GM12878 (cell line): ENCODE results near the gene AKTIP. TPM values are rescaled to one million over a fixed set of nuclear protein-coding genes. Genes with fewer than 3 reads are reported as not detected.

Source experiments
- ATAC-seq: fragments of 200-7000 bp; cut with Tn5 transposase; 3 replicates; pipeline ENCODE4 v1.9.1; 2020; ENCODE audit warnings: mild to moderate bottlenecking, moderate library complexity
- BruUV-seq: library from RNA; stranded (reverse); fragments of 400-500 nt; replicated peaks from 2 replicates; lab custom pipeline; 2021; lab: Mats Ljungman, UMichigan
- CTCF ChIA-PET: fragments of 300-600 bp; sonication (Branson Sonifier 250); formaldehyde crosslinking; extraction: SDS; loops from one replicate; lab custom pipeline; 2021; ENCODE audit warnings: inconsistent platforms; lab: Yijun Ruan, JAX
- POLR2A ChIA-PET: fragments of 350-600 bp; formaldehyde crosslinking; extraction: SDS; loops from one replicate; lab custom pipeline; 2021; ENCODE audit warnings: inconsistent platforms; lab: Charles Lee
- RAD21 ChIA-PET: fragments of 300-600 bp; sonication (Branson Sonifier 250); formaldehyde crosslinking; loops from one replicate; lab custom pipeline; 2023; ENCODE audit warnings: antibody characterized with exemption; ENCODE audit not compliant: unreplicated experiment; lab: Charles Lee
- SMC1A ChIA-PET: fragments of 300-600 bp; sonication (Branson Sonifier 250); formaldehyde crosslinking; loops from one replicate; lab custom pipeline; 2023; ENCODE audit not compliant: unreplicated experiment, uncharacterized antibody; lab: Charles Lee
- DNase-seq: peaks from one replicate; pipeline ENCODE4 v3.0.0-alpha.2; 2011; ENCODE audit warnings: low read depth, low spot score
- FAIRE-seq: peaks from 3 replicates; lab custom pipeline; 2011; peaks lifted over from hg19 to GRCh38; lab: Jason Lieb, UNC
- H2AFZ ChIP-seq: 2 replicates; pipeline ENCODE4 v1.6.0; 2011; ENCODE audit warnings: low read depth, low read length, control low read depth; ENCODE audit not compliant: control insufficient read depth
- H3K27ac ChIP-seq: 2 replicates; pipeline ENCODE4 v1.5.1; 2011; ENCODE audit warnings: control low read depth; ENCODE audit not compliant: control insufficient read depth, insufficient read depth
- H3K27me3 ChIP-seq, 2 experiments: replicated peaks in 1 of 2; 2 replicates each; pipeline versions ENCODE4 v1.6.0 to v1.6.1; 2011; ENCODE audit warnings: low read length in 1 of 2; ENCODE audit not compliant: control insufficient read depth in 2 of 2, insufficient read depth in 2 of 2
- H3K36me3 ChIP-seq, 2 experiments: 2 replicates each; pipeline ENCODE4 v1.5.1; 2011; ENCODE audit warnings: low read length in 1 of 2; ENCODE audit not compliant: control insufficient read depth in 2 of 2, insufficient read depth in 2 of 2
- H3K4me1 ChIP-seq: 2 replicates; pipeline ENCODE4 v1.6.1; 2011; ENCODE audit warnings: mild to moderate bottlenecking, low read length, moderate library complexity, mixed read lengths; ENCODE audit not compliant: control insufficient read depth, insufficient read depth
- H3K4me2 ChIP-seq: 2 replicates; pipeline ENCODE4 v1.6.0; 2011; ENCODE audit warnings: control low read depth; ENCODE audit not compliant: control insufficient read depth, insufficient read depth
- H3K4me3 ChIP-seq: fragments of 200-600 bp; sonication (generic); 2 replicates; pipeline ENCODE4 v1.5.1; 2016
- H3K79me2 ChIP-seq: 2 replicates; pipeline ENCODE4 v1.6.0; 2011; ENCODE audit warnings: low read length; ENCODE audit not compliant: control insufficient read depth, insufficient read depth
- H3K9ac ChIP-seq: 2 replicates; pipeline ENCODE4 v1.8.0; 2011; ENCODE audit warnings: low read length, control low read depth, mixed read lengths; ENCODE audit not compliant: control insufficient read depth, insufficient read depth
- H3K9me3 ChIP-seq: replicated peaks from 3 replicates; pipeline ENCODE4 v1.5.1; 2011; ENCODE audit warnings: mild to moderate bottlenecking, low read length; ENCODE audit not compliant: control insufficient read depth, insufficient read depth
- H4K20me1 ChIP-seq: 2 replicates; pipeline ENCODE4 v1.6.0; 2011; ENCODE audit not compliant: control insufficient read depth, insufficient read depth
- ASH2L ChIP-seq: fragments of 300-600, 200-600 bp; sonication (generic); IDR thresholded peaks from 2 replicates; pipeline ENCODE4 v1.6.1; 2017; ENCODE audit warnings: low read depth, mild to moderate bottlenecking, borderline replicate concordance
- IRF4 ChIP-seq: IDR thresholded peaks from 2 replicates; pipeline ENCODE4 v1.6.1; 2011; ENCODE audit warnings: low read depth, low read length
- MTA3 ChIP-seq: IDR thresholded peaks from 2 replicates; pipeline ENCODE4 v1.6.1; 2012; ENCODE audit warnings: low read length, inconsistent platforms, borderline replicate concordance
- WGBS: methylation state at CpG from one replicate; pipeline ENCODE4 v1.1.6; 2016; ENCODE audit warnings: low lambda C conversion rate; ENCODE audit not compliant: insufficient replicate concordance, insufficient coverage; ENCODE audit errors: missing lambda C conversion rate; 5-methylcytosine and 5-hydroxymethylcytosine counted together
- in situ Hi-C: fragments of 300-500 bp; cut with MboI; formaldehyde crosslinking; loops from 9 replicates; pipeline ENCODE4 v1.14.3; 2018; ENCODE audit warnings: mixed read lengths
- intact Hi-C: fragments of 100-400 bp; cut with micrococcal nuclease; formaldehyde crosslinking; loops from one replicate; pipeline ENCODE4 v1.14.2; 2022; ENCODE audit not compliant: unreplicated experiment
- polyA plus RNA-seq, 11 experiments: library from polyadenylated mRNA; depleted of rRNA in 4 of 11; unstranded in 6 of 11; stranded (reverse) in 5 of 11; fragments of >200 nt; fragmentation: Nextera tagmentation in 4 of 11; fragmentation: Illumina TruSeq in 1 of 11; extraction: Ambion mirVana in 4 of 11; extraction: Trizol in 1 of 11; gene quantifications; 1 replicate in 1 of 11; 2 replicates in 10 of 11; pipeline versions ENCODE4 v1.2.1 to v1.2.3, GENCODE V29; 2011 to 2016; ENCODE audit warnings: inconsistent platforms in 2 of 11, missing spikeins in 2 of 11, low read depth in 1 of 11
- total RNA-seq, 4 experiments: library from RNA; depleted of rRNA in 3 of 4; stranded (reverse); fragments of >200 nt in 3 of 4; fragmentation: Illumina TruSeq in 1 of 4; extraction: Trizol in 1 of 4; gene quantifications; 2 replicates each; pipeline versions ENCODE4 v1.2.1 to v1.2.3, GENCODE V29; 2013 to 2021
- TF ChIP-seq, protein P1 (sequence below): fragments of 450-650 bp; IDR thresholded peaks from 2 replicates; pipeline ENCODE4 v1.6.1; 2017; ENCODE audit warnings: antibody characterized with exemption, mild to moderate bottlenecking, moderate library complexity
- TF ChIP-seq, protein P2 (sequence below): fragments of 450-650 bp; IDR thresholded peaks from 2 replicates; pipeline ENCODE4 v1.6.1; 2014; ENCODE audit warnings: mild to moderate bottlenecking

Gene AKTIP
- total and polyA plus RNA-seq, 10 of the 15 experiments (the other 5 are each of a cell fraction or from before 2014, with no cell fraction given) = 11.4 to 22.9 (median 13.6) TPM

DNA sequence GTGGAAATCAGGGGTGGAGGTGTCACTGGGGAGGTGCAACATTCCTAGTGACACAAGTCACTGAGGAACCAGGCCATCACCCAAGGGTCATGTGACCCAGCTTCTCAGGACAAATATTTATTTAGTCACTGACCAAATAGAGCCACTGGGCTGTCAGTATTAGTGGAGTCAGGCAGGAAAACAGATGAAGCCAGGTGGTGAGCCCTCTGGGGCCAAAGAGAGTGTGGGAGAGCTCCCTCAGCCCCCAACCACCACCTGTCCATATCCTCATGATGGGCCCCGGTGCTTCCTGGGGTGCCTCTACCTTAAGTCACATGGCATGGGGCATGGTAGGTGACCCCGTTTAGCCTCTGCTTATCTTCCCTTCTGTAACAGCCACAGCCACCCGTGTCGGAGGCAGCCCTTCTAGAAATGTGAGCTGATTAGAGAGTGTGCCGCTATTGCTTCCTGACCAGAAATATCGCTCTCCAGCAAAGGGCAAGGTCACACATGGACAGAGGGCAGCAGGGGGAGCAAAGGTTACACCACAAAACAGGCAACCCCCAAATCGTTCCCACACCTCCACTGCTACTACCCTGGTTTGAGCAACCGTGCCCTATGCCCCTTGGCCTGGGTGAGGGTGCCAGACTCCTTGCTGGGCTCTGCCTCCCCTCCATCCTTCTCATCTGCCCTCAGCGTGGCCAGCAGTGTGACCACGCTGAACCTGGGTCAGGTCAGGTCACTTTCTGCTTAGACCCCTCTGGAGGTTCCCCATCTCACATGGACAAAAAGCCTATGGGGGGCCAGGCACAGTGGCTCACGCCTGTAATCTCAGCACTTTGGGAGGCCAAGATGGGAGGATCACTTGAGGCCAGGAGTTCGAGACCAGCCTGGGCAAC, 8.6 kb upstream of the AKTIP start:
- H3K9me3 ChIP-seq = peaks cover 5% of the 10 kb centered on the region; the same call in 1 of the 3 replicates
- no peak overlapping the region for H3K9ac ChIP-seq
- H4K20me1 ChIP-seq = no peaks in the 10 kb centered on the region
- ATAC-seq (no peak), FAIRE-seq (no peak), DNase-seq (no peak)
- WGBS = 71% methylated on average over 12 of the region's 12 CpGs
- H3K4me1 ChIP-seq = peaks cover 3% of the 10 kb centered on the region; the same call in 1 of the 2 replicates
- ChIA-PET RAD21 (interaction anchor here (1.0 to 1.5 kb wide), 2 partner anchors 35 to 37 kb away, joined by 3 to 5 read pairs; no protein-coding TSS in a partner anchor), SMC1A (no interaction called here), POLR2A (no interaction called here), CTCF (interaction anchor here (1.0 to 1.9 kb wide), 3 partner anchors 34 to 38 kb away, joined by 4 to 6 read pairs (median 5); no protein-coding TSS in a partner anchor)
- H3K27ac ChIP-seq = no peak overlapping the region
- TF ChIP-seq IRF4 = no peak
- H2AFZ ChIP-seq = no peak overlapping the region
- H3K4me3 ChIP-seq = no peak overlapping the region
- H3K79me2 ChIP-seq = no peaks in the 10 kb centered on the region
- BruUV-seq = no TSS peak
- in situ Hi-C loops = no loop called here
- no peaks in the 10 kb centered on the region for H3K36me3 ChIP-seq
- no peak overlapping the region for H3K4me2 ChIP-seq
- no peaks in the 10 kb centered on the region for H3K27me3 ChIP-seq
- intact Hi-C loops = loop anchor here (2.0 to 10.0 kb wide), 3 partner anchors 35 to 193 kb away; partner anchors contain the start of genes FTO, RBL2 and RPGRIP1L

DNA sequence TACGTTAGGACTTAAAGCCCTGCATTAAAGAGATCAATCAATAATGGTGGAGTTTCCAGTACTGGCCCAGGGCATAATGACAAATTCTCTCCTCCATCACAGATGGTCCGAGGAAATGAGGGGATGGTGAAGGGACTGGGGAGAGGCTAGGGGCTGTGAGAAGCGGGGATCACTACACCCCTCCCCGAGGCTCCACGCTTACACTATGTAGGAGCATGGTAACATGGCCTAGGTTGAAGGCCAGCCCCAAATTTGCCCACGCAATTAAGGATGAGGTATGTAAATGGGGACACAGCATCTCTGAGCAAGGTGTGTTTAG, 8.0 kb upstream of the AKTIP start:
- Histone ChIP-seq H3K27ac (no peak overlapping the region), H3K4me2 (no peak overlapping the region), H3K4me1 (peaks cover 5% of the 10 kb centered on the region; the same call in 1 of the 2 replicates), H3K9ac (no peak overlapping the region), H3K27me3 (no peaks in the 10 kb centered on the region), H3K36me3 (no peaks in the 10 kb centered on the region), H3K9me3 (peaks cover 5% of the 10 kb centered on the region; the same call in 1 of the 3 replicates), H3K79me2 (no peaks in the 10 kb centered on the region), H3K4me3 (no peak overlapping the region), H4K20me1 (no peaks in the 10 kb centered on the region), H2AFZ (no peak overlapping the region; the same call in 1 of the 2 replicates)
- FAIRE-seq (no peak), DNase-seq (no peak), ATAC-seq (no peak)
- ChIA-PET POLR2A (no interaction called here), CTCF (interaction anchor here (1.0 to 1.9 kb wide), 3 partner anchors 35 to 39 kb away, joined by 4 to 6 read pairs (median 5); no protein-coding TSS in a partner anchor), RAD21 (interaction anchor here (1.0 to 1.5 kb wide), 2 partner anchors 36 to 38 kb away, joined by 3 to 5 read pairs; no protein-coding TSS in a partner anchor), SMC1A (no interaction called here)
- BruUV-seq = no TSS peak
- in situ Hi-C loops = no loop called here
- intact Hi-C loops = loop anchor here (2.0 to 10.0 kb wide), 3 partner anchors 36 to 194 kb away; partner anchors contain the start of genes FTO, RBL2 and RPGRIP1L
- 66% methylated on average over 6 of the region's 6 CpGs for WGBS
- TF ChIP-seq ASH2L (no peak), MTA3 (no peak)
- TF ChIP-seq, protein P1, sequence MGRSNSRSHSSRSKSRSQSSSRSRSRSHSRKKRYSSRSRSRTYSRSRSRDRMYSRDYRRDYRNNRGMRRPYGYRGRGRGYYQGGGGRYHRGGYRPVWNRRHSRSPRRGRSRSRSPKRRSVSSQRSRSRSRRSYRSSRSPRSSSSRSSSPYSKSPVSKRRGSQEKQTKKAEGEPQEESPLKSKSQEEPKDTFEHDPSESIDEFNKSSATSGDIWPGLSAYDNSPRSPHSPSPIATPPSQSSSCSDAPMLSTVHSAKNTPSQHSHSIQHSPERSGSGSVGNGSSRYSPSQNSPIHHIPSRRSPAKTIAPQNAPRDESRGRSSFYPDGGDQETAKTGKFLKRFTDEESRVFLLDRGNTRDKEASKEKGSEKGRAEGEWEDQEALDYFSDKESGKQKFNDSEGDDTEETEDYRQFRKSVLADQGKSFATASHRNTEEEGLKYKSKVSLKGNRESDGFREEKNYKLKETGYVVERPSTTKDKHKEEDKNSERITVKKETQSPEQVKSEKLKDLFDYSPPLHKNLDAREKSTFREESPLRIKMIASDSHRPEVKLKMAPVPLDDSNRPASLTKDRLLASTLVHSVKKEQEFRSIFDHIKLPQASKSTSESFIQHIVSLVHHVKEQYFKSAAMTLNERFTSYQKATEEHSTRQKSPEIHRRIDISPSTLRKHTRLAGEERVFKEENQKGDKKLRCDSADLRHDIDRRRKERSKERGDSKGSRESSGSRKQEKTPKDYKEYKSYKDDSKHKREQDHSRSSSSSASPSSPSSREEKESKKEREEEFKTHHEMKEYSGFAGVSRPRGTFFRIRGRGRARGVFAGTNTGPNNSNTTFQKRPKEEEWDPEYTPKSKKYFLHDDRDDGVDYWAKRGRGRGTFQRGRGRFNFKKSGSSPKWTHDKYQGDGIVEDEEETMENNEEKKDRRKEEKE = no peak
- TF ChIP-seq, protein P2, sequence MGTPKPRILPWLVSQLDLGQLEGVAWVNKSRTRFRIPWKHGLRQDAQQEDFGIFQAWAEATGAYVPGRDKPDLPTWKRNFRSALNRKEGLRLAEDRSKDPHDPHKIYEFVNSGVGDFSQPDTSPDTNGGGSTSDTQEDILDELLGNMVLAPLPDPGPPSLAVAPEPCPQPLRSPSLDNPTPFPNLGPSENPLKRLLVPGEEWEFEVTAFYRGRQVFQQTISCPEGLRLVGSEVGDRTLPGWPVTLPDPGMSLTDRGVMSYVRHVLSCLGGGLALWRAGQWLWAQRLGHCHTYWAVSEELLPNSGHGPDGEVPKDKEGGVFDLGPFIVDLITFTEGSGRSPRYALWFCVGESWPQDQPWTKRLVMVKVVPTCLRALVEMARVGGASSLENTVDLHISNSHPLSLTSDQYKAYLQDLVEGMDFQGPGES = no peak
